DND-41 (cell line): ENCODE data around the gene EPHA8.

Experiments used
- CTCF ChIP-seq: IDR thresholded peaks from 2 replicates; pipeline ENCODE4 v1.5.1; 2012; ENCODE audit warnings: borderline replicate concordance, low read length, moderate library complexity, mild to moderate bottlenecking; ENCODE audit not compliant: poor library complexity, severe bottlenecking; ENCODE audit errors: extremely low read depth
- EZH2 ChIP-seq: IDR thresholded peaks from 3 replicates; pipeline ENCODE4 v1.6.1; 2012; ENCODE audit warnings: borderline replicate concordance, low read depth, mild to moderate bottlenecking, moderate library complexity, low read length, inconsistent platforms; ENCODE audit not compliant: severe bottlenecking

- TF ChIP-seq CTCF (no peak), EZH2 (no peak)
Measured at GRCh38 chr1:22520871-22521270, 42.4 kb upstream of the EPHA8 start.
